ENCODE results near the gene PITPNM3. TPM values are rescaled to one million over a fixed set of nuclear protein-coding genes. Genes with fewer than 3 reads are reported as not detected.

The PITPNM3 gene
- total RNA-seq, 2 experiments from 2014 or later: 0.87 to 0.92 TPM

DNA sequence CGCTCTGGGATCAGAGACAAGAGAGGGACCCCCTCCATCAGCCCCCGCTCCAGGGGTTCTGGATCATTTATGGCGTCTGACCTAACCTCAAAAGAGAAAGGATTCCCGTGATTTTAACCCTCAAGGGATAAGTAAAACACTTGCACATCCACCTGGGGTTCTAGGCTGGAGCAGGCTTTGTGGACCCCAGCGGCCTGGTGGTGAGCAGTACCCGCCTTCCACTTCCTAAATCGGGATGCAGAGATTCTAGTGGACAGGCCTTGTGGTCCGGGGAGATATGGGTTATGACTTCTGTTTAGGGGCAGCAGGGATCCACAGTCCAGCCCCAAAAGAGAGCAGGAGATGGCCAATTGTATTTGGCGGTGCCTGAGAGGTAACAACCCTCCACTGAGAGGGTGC is 684 bp upstream of the PITPNM3 start:
- ChIA-PET CTCF (interaction anchor here (1.4 kb wide), 1 partner anchor 84 kb away, joined by 3 read pairs; no protein-coding TSS in a partner anchor), POLR2A (no interaction called here)
- no peak for ATAC-seq
- TF ChIP-seq, protein P1, sequence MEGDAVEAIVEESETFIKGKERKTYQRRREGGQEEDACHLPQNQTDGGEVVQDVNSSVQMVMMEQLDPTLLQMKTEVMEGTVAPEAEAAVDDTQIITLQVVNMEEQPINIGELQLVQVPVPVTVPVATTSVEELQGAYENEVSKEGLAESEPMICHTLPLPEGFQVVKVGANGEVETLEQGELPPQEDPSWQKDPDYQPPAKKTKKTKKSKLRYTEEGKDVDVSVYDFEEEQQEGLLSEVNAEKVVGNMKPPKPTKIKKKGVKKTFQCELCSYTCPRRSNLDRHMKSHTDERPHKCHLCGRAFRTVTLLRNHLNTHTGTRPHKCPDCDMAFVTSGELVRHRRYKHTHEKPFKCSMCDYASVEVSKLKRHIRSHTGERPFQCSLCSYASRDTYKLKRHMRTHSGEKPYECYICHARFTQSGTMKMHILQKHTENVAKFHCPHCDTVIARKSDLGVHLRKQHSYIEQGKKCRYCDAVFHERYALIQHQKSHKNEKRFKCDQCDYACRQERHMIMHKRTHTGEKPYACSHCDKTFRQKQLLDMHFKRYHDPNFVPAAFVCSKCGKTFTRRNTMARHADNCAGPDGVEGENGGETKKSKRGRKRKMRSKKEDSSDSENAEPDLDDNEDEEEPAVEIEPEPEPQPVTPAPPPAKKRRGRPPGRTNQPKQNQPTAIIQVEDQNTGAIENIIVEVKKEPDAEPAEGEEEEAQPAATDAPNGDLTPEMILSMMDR (IDR thresholded peaks at IDR 0.05): no peak
- Mint-ChIP-seq H3K9me3 (no peaks in the 10 kb centered on the region), H3K27ac (no peak overlapping the region), H3K4me1 (ENCODE audit: low read depth) (peaks cover 8% of the 10 kb centered on the region), H3K27me3 (peaks cover 46% of the 10 kb centered on the region), H3K36me3 (ENCODE audit: low read depth) (no peaks in the 10 kb centered on the region), H3K4me3 (no peak overlapping the region)
- no peak for DNase-seq
- intact Hi-C loops (cut with micrococcal nuclease): no loop called here

DNA sequence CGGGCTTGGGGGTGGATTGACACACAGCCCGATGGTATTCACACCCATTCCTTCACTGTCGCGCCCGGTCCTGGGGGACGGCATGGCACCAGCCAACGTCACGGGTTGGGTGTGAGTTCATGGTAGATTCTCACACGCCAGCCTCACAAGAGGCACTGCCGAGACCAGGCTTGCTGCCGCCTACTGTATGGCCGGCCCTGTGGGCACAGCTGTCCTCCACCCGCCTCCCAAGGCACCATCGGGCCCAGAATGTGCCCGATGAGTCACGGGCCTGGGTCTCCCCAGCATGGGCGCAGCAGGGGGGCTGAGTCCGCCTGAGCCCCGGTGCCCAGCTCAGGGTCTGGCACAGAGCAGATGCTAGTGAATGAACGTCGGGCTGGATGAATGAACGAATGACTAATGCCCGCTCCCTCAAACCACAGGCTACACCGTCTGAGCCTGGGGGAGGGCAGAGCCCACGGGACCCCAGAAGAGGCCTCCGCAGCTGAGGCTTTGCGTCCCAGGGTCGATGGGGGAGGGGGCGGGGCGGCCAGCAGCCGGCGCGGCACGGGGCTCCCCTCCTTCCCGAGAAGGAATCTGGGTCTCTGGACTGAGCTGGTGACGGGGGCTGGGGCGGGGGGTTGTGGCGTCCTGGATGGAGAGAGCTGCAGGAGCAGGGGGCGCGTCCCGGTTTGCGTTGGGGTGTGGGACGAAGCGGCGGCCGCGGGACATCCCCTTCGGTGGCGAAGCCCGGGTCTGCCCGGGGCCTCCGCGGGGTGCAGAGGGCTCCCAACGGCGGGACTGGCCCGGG is 829 bp downstream of the PITPNM3 start:
- H3K9me3 Mint-ChIP-seq: no peaks in the 10 kb centered on the region
- intact Hi-C loops (cut with micrococcal nuclease): no loop called here
- DNase-seq (peak; percentile 46), ATAC-seq (peak; percentile 86)
- H3K4me3 Mint-ChIP-seq: peak overlapping the region; percentile 45
- TF ChIP-seq, protein P1 (IDR thresholded peaks at IDR 0.05): no peak
- H3K27me3 Mint-ChIP-seq: peaks cover 45% of the 10 kb centered on the region
- H3K36me3 Mint-ChIP-seq (ENCODE audit: low read depth): no peaks in the 10 kb centered on the region
- no peak overlapping the region for H3K27ac Mint-ChIP-seq
- H3K4me1 Mint-ChIP-seq (ENCODE audit: low read depth): peaks cover 8% of the 10 kb centered on the region
- CTCF ChIA-PET: no interaction called here
- POLR2A ChIA-PET: no interaction called here

DNA sequence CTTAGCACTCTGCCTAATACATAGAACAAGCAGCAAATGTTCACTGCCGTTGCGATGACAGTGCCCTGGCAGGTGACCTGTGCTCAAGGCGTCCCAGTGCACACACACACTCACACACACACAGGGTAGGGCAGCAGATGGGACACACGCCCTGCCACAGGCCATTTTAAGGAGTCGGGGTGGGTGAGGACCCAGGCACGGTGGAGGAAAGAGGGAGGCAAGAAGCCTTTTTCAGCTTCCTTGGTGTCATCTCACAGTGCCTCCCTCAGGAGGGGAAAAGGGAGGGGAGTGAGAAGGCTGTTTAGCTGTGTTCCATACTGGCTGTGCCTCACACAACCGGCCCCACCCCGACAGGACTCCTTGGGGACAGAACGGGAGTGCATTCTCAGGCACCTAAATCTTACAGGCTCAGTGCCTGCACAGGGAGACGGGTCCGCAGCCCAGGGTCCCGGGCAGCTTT is 1.5 kb downstream of the PITPNM3 start:
- intact Hi-C loops (cut with micrococcal nuclease): no loop called here
- no peak overlapping the region for H3K4me3 Mint-ChIP-seq
- TF ChIP-seq, protein P1 (IDR thresholded peaks at IDR 0.05): no peak
- no peak for DNase-seq
- H3K27me3 Mint-ChIP-seq: peaks cover 41% of the 10 kb centered on the region
- H3K36me3 Mint-ChIP-seq (ENCODE audit: low read depth): no peaks in the 10 kb centered on the region
- ChIA-PET POLR2A (no interaction called here), CTCF (no interaction called here)
- H3K27ac Mint-ChIP-seq: no peak overlapping the region
- H3K4me1 Mint-ChIP-seq (ENCODE audit: low read depth): peaks cover 8% of the 10 kb centered on the region
- ATAC-seq: no peak
- H3K9me3 Mint-ChIP-seq: no peaks in the 10 kb centered on the region

DNA sequence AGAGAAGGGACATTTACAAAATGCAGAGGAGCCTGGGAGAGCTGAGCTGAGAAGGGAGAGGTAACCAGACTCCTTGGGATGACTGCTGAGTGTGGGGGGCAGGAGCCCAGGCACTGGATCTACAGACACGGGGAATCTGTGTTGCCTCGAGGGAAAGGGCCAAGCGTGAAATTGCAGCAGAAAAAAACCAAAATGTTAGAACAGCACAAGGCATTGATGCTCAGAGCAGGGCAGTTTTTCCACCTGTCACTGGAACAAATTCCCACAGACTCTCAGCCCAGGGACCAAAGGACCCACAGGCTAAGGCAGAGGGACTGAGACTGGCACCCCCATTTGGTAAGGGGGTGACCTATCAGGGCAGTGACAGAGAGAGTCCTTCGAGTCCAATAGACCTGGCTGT is 2.0 kb downstream of the PITPNM3 start:
- TF ChIP-seq, protein P1 (IDR thresholded peaks at IDR 0.05): no peak
- Mint-ChIP-seq H3K36me3 (ENCODE audit: low read depth) (no peaks in the 10 kb centered on the region), H3K27me3 (peaks cover 41% of the 10 kb centered on the region), H3K4me1 (ENCODE audit: low read depth) (peaks cover 8% of the 10 kb centered on the region), H3K27ac (no peak overlapping the region), H3K4me3 (no peak overlapping the region), H3K9me3 (no peaks in the 10 kb centered on the region)
- ChIA-PET POLR2A (no interaction called here), CTCF (no interaction called here)
- intact Hi-C loops (cut with micrococcal nuclease): no loop called here
- ATAC-seq (no peak), DNase-seq (no peak)

DNA sequence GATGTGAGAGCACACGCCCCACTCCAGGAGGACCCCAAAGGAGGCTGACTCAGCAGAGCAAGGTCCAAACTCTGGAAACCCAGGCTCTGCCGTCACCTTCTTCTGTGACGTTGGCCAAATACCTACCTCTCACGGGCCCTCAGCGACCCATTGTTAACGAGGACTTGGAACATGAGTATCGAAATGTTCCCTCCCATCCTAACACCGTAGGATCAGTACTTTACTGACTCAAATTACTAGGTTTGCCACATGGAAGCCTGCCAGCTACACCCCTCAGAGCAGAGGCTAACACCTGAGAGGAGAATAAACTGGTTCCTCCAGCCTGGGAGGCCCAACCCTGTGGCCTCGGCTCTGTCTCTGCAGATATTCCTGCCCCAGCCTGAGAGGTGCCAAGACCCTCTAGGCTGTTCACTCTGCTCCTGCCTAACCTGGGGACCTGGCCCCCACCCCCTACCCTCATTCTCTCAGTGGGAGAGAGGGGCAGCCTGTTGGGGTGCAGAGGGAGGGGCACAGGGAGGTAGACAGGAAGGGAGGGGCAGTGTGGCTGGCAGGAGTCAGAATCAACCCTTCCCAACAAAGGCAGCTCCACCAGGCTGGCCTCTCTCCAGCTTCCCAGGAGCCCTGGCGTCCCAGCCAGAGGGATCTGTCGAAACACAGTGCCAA is 4.4 kb downstream of the PITPNM3 start:
- POLR2A ChIA-PET: no interaction called here

More for the DNA sequence above, 4.4 kb downstream of the PITPNM3 start:
- CTCF ChIA-PET: no interaction called here
- Mint-ChIP-seq H3K27ac (no peak overlapping the region), H3K4me3 (no peak overlapping the region), H3K27me3 (peaks cover 30% of the 10 kb centered on the region), H3K36me3 (ENCODE audit: low read depth) (no peaks in the 10 kb centered on the region), H3K4me1 (ENCODE audit: low read depth) (peaks cover 20% of the 10 kb centered on the region), H3K9me3 (no peaks in the 10 kb centered on the region)
- intact Hi-C loops (cut with micrococcal nuclease): no loop called here
- ATAC-seq: no peak
- TF ChIP-seq, protein P1 (IDR thresholded peaks at IDR 0.05): no peak
- DNase-seq: no peak
